ENCODE data around the gene L3MBTL4.

Gene L3MBTL4

GRCh38 chr18:6362559-6363129 lies 52.1 kb downstream of the L3MBTL4 start:
- no peak for DNase-seq

GRCh38 chr18:6357668-6358067 lies 57.0 kb downstream of the L3MBTL4 start:
- DNase-seq, result no peak

GRCh38 chr18:6355789-6356589 lies 58.7 kb downstream of the L3MBTL4 start:
- no peak for DNase-seq

DNA sequence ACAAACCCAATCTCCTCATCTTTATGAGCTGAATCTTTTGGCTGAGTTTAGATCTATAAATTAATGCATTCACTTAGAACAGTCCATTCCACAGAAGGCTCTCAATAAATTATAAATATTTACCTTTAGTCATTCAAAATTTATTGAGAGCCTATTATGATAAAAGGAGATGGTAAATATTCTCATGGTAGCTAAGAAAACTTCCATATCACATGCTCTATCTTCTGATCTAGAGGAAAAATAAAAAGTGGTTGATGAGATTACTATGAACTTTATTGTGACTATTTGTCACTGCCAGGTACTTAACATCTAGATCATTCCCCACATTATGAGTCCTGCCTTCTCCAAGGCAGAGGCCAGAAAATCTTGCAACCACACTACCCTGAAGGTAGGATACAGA lies 62.4 kb downstream of the L3MBTL4 start:
- no peak for DNase-seq

GRCh38 chr18:6342990-6343389 lies 71.7 kb downstream of the L3MBTL4 start:
- DNase-seq, result no peak

DNA sequence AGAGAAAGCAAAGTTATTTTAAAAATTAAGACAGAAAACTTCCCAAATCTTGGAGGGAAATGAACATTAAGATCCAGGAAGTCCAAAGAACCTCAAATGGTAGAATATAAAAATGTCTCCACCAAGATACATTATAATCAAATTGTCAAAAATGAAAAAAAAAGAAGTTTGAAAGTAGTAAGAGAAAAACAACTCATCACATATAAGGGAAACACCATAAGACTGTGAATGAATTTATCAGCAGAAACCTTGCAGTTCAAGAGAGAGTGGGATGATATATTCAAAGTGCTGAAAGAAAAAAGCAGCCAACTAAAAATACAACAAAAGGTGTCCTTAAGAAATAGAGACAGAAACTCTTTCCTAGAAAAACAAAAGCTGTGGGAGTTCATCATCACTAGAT lies 73.0 kb downstream of the L3MBTL4 start:
- no peak for DNase-seq

DNA sequence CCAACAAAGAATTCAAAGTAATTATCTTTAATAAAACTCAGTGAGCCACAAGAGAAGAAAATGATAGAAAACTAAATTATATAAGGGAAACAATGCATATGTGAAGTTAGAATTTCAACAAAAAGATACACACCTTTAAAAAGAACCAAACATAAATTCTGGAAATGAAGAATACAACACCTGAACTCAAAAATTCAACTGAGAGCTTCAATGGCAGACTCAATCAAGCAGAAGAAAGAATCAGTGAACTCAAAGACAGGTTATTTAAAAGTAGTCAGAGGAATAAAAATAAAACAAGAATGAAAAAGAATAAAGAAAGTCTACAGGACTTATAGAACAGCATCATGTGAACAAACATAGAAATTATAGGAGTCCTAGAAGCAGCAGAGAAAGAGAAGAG lies 73.4 kb downstream of the L3MBTL4 start:
- DNase-seq, result no peak

- no peak for DNase-seq
Measured at GRCh38 chr18:6340121-6340520, 74.6 kb downstream of the L3MBTL4 start.

DNA sequence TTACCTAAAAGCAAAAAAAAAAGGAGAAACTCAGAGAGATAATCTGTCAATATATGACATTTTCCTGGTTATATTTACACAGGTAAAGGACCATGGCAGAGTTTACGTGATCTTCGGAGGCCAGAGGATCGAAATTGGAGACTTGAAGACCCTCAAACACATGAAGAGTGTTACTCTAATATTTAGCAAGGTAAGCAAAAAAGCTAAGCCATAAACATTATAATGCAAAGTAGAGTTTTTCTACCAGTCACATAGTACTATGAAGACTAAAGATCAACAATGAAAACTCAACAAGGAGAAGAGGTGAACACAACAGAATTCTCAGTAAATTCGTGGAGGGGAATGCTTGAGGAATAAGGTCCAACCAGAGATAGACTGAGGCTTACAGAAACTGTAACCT lies 78.5 kb downstream of the L3MBTL4 start:
- no peak for DNase-seq

DNA sequence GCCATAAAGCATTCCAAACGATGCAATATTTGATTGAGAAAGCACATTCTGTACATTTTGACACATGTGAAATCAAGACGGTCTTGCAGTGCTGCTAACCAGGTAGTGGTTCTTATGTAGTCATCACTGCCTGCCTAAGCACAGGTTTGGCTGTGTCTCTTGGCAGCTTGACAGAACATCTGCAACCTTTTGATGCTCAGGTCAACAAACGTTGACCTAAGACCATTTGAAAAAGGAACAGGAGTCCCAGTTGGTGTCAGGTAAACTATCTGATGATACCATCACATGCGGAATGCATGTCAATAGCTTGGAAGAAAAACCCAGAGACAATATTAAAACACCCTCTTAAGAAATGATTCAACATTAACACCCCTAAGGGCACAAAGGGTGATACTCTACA lies 80.7 kb downstream of the L3MBTL4 start:
- no peak for DNase-seq

DNA sequence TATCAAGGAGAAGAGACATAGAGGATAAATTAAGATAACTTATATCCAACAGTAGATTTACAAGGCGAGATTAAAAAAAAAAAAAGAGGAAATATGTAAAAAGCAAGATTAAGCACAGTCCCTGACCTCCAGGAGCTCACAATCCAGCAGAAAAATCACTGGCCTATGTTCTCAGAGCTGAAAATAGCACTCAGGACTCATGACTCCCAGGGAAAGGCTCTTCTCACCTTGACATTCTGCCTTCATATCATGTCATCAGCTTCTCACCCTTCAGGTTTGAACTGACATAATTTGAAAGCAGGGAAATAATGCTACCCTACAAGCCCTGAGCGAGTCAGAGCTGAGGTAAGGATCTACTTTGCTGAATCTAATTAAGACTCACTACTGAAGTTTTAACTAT lies 82.8 kb downstream of the L3MBTL4 start:
- no peak for DNase-seq

GRCh38 chr18:6330786-6331185 lies 83.9 kb downstream of the L3MBTL4 start:
- no peak for DNase-seq

DNA sequence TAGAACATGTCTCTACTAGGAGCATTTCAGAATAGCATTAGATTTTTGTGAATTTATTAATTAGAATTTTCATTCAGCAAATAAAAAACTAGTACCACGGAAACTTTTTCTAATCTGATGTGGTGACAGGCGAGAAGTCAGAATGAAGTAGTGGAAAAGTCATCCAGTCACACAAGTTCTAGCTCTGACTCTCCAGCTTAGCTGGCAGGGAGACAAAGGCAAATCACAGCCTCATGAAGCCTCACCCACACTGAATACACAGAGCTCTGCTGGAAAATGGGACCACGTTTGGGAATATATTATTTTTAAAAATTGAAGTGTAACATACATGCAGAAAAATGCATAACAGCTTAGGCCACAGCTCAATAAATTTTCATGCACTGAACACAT lies 86.1 kb downstream of the L3MBTL4 start:
- DNase-seq, result no peak

- no peak for DNase-seq
Measured at GRCh38 chr18:6327895-6328620, 86.7 kb downstream of the L3MBTL4 start.

- DNase-seq, result no peak
Measured at GRCh38 chr18:6327485-6327884, 87.2 kb downstream of the L3MBTL4 start.

GRCh38 chr18:6326566-6326965 lies 88.1 kb downstream of the L3MBTL4 start:
- DNase-seq, result no peak

GRCh38 chr18:6323319-6323889 lies 91.3 kb downstream of the L3MBTL4 start:
- no peak for DNase-seq

GRCh38 chr18:6315517-6316331 lies 99.0 kb downstream of the L3MBTL4 start:
- DNase-seq, result no peak

GRCh38 chr18:6313415-6313814 lies 101.3 kb downstream of the L3MBTL4 start:
- no peak for DNase-seq

DNA sequence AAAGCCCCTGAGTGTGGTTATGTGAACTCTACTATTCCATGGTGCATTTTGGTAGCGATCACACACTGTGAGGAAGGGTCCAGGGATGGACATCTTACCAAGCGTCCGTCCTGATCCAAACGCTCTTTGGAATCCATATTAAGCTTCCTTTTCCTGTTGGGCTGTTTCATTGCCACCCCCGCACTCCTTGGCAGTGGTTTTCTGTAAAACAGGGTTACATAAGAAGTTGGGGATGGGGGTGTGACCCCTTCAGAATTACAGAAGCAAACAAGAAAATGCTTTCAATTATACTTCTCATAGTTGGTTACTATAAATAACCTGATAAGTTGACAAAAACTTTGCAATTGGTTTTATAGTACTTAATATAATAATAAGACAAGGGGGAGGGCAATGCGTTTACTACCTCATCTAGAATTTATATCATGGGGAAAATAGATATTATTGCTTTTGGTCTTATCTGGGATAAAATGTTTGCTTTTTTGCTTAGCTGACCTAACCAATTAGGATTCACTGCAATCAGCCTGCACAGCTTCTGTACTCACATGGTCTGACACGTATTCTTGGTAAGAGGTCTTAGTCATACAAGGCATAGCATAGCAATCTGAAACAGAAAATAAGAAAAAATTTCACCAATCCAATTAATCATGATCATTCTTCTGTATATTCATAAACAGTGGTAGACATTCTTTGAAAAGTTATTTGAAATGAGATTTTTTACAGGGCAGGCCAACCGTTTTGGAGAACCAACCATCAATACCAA lies 103.1 kb downstream of the L3MBTL4 start:
- DNase-seq, result no peak

DNA sequence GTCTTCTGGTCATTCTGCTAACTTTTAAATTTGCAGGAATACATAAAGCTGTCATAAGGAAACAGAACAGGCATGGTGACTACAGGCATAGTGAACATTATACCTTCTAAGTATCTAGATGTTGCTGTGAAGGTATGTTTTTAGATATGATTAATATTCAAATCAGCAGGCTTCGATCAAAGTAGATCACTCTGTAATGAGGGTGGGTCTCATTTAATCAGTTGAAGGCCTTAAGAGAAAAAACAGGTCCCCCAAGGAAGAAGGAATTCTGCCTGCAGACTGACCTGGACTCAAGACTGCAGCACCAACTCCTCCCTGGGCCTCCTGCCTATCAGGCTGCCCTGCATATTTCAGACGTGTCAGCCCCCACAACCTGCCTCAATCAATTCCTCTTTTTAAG lies 104.0 kb downstream of the L3MBTL4 start:
- no peak for DNase-seq

GRCh38 chr18:6297875-6298274 lies 116.8 kb downstream of the L3MBTL4 start:
- no peak for DNase-seq
